ENCODE data around the gene PLEKHG1. TPM values are rescaled to one million over a fixed set of nuclear protein-coding genes. Genes with fewer than 3 reads are reported as not detected.

Gene PLEKHG1
- total RNA-seq, result 7.6 TPM
- long read RNA-seq, partial matches to known transcripts, result 8 of 12 reads
- long read RNA-seq, other reads (novel, unspliced or antisense), result 4 of 12 reads

DNA sequence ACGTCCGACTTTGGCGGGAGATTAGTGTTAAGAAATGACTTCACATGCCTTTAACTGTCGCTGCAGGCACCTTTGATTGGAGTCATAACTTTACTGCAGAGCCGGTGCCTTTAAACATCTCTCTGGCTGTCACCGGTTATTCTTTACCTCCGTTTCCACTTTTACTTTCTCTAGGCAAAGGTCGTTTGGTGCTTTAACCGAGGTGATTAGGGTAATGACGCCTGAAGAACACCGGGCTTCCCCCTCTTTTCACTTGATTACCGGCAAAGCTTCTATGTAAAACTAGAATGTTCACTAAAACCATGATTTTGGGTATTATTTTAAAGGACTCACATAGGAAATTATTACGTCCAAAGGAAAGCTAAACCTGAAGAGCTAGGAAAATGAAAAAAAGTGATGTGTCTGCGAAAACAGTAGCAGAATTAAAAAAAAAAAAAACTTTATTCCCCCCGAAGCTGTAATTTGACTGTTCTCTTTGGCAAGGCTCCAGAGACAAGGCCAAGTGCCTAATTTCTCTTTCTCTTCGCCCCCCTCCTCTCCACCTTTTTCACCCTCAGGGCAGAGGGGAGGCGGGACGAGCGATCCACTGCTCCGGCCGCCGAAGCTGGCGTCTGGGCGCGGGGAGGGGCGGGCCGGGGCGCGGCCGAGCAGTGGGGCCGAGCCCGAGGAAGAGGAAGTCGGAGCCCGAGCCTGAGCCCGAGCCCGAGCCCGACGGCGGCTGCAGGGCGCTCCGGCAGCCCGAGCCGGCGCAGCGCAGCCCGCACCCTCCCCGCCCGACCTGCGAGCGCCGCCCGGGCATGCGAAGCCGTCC is at the start of gene PLEKHG1:
TSS of gene PLEKHG1 (plus strand) at position 687 of the 811 bp plus-strand sequence. CDS start 133,797 bp downstream, outside the sequence.
- DNase-seq (peak; percentile 89), ATAC-seq (peak; percentile 96)
- intact Hi-C loops (cut with micrococcal nuclease), result loop anchor here (10.0 kb wide), 1 partner anchor 205 kb away; no protein-coding TSS in a partner anchor

DNA sequence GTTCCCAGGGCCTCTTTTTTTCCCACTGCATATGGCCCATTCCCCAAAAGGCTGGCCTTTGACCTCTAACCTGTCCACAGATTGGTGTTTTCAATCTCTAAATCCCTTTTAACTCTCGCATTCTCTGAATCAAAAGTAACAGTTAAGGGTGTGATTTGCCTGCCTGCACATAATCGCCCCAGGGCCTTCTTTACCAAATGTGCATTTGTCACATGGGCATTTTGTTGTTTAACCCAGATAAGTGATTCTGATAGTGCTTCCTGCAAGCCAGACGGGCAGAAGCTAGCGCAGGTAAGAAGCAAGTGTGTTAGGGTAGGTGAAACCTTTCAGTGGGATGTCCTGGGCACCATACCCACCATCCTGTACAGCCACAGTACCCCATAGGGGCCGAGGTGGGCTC is 49.4 kb upstream of the PLEKHG1 start:
- intact Hi-C loops (cut with micrococcal nuclease), result no loop called here
- no peak for ATAC-seq

DNA sequence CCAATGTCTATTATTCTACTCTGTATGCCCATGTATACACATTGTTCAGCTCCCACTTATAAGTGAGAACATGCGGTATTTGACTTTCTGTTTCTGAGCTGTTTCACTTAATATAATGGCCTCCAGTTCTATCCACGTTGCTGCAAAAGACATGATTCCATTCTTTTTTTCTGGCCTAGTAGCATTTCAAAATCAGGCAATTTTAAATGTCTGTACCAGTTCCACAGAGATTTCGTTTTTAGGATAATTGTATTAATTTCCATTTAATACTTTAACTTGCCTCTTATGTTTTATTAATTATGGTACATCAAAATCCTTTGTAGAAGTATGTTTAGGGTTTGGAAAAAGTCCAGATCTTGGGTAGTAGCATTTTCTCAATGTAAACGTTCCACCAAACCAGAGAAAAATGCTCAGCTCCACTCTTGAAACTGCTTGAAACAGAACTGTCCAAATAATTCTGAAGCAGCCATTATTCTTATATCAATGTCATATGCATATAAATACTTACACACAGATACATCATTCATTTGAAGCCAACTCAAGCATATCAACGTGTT is 42.6 kb upstream of the PLEKHG1 start:
- intact Hi-C loops (cut with micrococcal nuclease), result no loop called here
- DNase-seq, result no peak
- ATAC-seq, result no peak

More for the DNA sequence above, 49.4 kb upstream of the PLEKHG1 start:
- no peak for DNase-seq

DNA sequence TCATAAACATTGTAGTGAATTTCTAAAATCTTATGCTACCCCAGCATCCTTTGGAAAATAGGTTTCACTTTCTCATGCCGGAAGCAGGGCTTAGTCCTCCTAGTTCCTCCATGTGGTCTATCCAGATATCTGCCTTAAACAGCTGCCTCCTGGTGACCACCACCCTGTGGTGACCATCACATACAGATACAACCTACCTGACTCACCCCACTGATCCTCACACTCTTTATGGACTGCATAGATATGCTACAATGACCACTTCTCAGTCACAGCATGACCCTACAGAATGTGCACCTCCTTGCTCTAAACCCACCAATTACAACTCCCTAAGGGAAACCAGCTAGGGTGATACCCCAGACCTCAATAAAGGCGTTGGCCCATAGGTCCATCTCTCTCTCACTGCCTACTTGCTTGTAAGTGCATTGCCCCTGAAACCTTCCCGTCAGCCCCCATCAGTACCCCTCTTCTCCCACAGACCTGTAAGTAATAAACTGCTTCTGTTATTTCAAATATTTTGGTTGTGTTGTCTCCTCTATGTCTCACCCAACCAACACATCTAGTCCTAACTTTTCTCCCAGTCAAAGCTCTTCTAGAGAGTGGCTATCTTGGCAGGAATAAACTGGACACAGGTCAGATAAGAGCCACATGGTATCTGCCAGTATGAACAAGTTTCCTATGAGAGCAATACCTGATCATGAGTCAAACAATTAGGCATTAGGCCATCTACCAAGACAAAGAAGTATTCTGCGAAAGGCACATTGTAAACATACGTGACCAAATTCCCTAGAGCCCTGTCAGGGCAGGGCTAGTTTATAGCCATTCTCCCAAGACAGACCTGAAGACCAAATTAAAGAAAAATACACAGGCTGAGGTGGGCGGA is 39.4 kb upstream of the PLEKHG1 start:
- DNase-seq, result no peak
- no peak for ATAC-seq
- intact Hi-C loops (cut with micrococcal nuclease), result no loop called here

DNA sequence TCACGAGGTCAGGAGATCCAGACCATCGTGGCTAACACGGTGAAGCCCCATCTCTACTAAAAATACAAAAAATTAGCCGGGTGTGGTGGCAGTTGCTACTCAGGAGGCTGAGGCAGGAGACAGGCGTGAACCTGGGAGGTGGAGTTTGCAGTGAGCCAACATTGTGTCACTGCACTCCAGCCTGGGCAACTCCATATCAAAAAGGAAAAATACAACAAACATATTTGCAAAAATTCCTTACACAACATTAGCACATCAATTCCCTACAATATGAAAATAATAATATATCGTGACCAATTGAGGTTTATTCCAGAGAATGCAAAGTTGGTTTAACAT is 38.8 kb upstream of the PLEKHG1 start:
- DNase-seq (no peak), ATAC-seq (no peak)
- intact Hi-C loops (cut with micrococcal nuclease), result no loop called here

DNA sequence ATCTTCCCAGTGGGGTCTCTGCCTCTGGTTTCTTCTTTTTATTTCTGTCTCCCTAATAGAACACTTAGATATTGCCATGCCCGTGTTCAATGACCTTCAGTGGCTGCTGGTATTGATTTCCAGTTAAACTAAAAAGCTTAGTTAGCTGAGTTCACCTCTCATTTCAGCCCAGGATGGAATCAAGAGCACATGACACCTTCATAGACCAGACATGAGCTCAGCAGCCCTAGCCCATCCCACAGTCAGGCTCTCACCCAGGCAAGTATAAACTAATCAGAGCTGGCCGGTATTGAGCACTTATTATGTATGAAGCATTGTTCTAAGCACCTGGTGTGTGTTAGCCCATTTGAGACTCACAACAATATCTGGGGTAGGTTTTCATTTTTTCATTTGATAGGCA is 33.7 kb upstream of the PLEKHG1 start:
- intact Hi-C loops (cut with micrococcal nuclease), result no loop called here
- ATAC-seq (no peak), DNase-seq (no peak)

DNA sequence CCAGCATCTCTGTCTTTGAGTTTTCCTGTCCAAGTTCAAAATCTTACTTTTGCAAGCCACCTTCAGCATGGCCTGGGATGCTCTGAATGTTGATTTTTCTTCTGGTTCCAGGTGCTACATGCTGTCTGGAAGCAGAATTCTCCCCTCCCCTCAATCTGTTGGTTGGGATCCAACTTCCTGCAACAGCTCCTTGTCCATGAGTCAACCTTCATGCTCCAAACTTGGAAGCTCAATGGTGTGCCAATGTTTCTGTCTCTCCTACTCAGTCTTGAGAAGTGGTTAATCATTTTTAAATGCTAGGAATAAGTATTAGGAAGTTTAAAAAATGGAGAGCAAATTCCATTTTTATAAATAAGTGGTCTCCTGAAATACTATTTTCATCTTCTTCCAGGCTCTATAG is 33.2 kb upstream of the PLEKHG1 start:
- ATAC-seq (no peak), DNase-seq (no peak)
- intact Hi-C loops (cut with micrococcal nuclease), result no loop called here

DNA sequence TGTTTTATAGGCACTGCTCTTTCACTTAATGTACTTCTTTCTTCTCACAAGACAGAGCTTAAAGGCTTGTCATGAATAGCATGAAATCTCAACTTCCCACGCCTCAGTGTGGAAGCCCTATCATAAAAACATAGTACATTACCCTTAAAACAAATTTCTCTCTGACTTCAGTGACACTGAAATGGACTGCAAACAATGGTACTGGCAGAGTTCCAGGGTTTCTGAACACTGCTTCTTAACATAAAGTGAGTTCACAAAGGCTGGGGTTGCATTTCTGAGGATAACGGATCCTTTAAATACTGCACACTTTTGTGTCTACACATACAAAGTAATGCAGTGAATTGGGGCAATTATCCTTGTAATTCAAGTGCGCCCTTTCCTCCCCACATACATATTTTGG is 32.3 kb upstream of the PLEKHG1 start:
- DNase-seq (no peak), ATAC-seq (peak; percentile 4)
- intact Hi-C loops (cut with micrococcal nuclease), result no loop called here

DNA sequence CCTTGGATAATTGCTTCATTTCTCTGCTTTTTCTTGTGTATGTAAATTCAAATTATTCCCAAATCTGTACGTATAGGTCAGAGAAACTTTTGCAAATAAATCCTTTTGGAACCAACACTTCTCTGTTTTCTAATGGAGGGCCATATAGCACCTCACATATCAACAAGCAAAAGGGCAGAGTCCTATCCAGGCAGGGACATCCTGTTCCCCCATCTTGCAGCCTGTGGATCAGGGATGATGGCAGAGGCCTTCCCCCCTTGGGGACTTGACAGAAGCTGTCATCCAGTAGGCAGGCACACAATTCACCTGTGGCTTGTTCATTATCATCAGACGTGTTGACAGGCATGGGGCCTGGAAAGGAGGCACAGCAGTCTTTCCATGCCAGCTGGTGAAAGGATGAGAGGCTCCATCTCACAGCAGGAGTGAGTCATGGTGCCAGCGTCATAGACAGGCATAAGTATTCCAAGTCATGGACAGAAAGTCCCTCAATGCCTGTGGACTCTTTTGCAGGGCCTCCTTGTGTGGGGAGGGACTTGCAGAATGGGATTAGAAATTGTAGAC is 31.8 kb upstream of the PLEKHG1 start:
- intact Hi-C loops (cut with micrococcal nuclease), result no loop called here
- ATAC-seq, result peak; percentile 99
- DNase-seq, result peak; percentile 68

DNA sequence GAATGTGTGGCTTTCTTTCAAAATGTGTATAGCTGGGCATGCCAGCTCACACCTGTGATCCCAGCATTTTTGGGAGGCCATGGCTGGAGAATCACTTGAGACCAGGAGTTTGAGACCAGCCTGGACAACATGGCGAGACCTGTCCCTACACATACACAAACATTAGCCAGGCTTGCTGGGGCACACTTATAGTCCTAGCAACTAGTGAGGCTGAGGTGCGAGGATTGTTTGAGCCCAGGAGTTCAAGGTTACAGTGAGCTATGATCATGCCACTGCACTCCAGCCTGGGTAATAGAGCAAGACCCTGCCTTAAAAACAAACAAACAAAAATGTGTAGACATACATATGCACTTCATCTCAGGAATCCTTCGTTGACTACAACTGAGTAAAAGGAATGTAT is 31.1 kb upstream of the PLEKHG1 start:
- DNase-seq (no peak), ATAC-seq (no peak)
- intact Hi-C loops (cut with micrococcal nuclease), result no loop called here

DNA sequence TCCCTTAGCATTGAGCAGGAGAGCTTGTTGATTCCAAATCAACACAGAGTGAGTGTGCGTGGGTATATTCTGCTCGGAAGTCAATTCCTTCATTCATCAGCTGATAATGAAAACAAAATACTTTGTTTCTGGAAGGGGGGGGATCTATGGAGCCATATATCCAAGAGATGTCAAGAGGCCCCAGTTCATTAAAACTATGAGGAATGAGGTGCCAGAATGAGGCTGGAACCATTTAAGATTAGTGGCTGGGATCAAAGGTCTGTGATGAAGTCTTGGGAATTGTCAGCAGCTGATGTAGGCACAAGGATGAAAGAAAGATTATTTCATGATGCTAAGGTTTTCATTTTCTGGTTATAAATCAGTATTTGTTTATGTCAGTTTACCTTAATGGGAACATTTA is 30.5 kb upstream of the PLEKHG1 start:
- no peak for DNase-seq
- intact Hi-C loops (cut with micrococcal nuclease), result no loop called here
- no peak for ATAC-seq

DNA sequence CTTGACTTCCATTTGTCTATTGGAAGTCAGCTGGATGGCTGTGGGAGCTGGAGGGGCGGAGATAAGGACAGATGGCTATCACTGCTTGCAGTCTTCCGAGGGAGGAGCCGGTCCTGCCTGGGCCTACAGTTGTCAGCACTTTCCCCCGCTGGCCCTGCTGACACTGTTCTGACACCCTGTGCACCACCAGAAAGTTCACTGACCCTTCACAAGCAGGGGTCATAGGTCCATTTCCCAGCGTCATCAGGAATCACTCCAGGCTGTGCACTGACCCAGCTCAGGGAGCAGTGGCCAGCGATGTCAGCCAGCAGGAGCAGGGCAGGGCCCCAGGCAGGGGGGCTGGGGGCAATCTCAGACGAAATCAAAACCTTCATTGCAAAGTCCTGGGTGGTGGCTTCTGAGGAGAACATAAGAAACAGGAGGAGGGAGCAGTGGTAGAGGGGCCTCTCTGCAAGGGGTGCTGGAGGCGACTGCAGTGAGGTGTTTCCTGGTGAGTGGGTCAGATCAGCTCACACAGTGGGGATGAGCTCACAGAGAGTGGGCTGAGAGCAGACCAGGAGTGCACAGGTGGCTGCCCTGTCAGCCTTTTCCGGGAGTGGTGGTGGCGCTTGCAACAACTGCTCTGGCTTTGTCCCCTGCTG is 26.5 kb upstream of the PLEKHG1 start:
- no peak for DNase-seq
- intact Hi-C loops (cut with micrococcal nuclease), result no loop called here
- ATAC-seq, result peak; percentile 17

DNA sequence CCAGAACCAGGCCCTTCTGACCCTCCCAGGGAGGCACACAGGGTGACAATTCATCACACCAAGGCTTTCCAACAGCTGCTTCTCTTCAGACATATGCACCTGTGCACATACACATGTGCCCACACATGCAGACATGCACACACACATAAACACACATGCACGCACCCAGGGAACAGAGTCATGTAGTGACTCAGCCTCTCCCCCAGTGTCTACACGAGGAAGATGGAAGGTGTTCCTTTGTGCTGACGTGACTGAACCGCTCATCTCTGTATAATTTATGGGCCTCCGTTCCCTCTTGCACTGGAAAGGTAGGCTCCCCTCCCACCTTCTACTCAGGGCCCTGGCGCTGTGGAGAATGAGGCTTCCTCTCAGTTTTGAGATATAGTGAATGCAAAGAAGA is 23.8 kb upstream of the PLEKHG1 start:
- ATAC-seq (no peak), DNase-seq (no peak)
- intact Hi-C loops (cut with micrococcal nuclease), result no loop called here

DNA sequence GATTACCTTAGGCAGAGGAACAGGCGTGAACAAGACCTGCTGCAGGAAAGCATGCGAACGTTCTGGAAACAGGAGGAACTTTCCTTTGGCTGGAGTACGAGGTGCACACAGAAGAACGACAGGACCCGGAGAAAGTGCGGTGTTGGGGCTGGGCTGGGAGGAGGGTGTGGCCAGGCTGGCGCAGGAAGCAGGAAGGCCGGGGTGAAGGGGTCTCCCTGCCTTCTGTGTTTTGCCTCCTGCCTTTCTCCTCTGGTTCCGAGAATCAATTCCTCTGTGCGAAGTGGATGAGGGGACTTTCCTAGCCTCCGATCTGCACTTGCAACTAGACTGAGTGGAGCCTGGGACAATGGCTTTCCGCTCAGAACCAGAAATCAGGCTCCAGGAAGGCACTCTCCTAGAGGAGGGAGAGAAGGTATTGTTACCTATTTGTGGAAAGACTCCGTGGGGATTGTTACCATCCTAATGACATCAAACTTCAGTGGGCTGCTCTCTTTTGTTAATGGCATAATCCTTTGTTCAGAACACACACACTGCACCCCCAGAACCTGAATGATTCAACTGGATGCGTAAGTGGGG is 22.9 kb upstream of the PLEKHG1 start:
- intact Hi-C loops (cut with micrococcal nuclease), result no loop called here
- no peak for DNase-seq
- no peak for ATAC-seq

DNA sequence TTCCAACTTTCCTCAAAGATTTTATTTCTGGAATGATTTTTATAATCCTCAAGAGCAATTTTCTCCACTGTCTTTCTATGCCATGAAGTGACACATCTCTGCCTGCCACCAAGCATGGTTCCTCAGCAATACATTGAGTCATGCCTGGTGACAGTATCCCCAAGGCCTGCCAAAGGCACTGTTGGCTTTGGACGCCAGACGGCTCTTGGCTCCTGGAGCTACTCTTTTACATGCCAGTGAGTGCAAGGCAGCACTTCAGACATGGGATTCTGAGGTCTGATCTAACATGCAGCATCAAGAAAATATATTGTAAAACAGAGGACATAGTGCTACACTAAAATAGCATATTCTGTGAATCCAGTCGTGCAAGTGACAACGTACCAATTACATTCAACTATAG is 20.1 kb upstream of the PLEKHG1 start:
- peak; percentile 93 for ATAC-seq
- DNase-seq, result peak; percentile 65

DNA sequence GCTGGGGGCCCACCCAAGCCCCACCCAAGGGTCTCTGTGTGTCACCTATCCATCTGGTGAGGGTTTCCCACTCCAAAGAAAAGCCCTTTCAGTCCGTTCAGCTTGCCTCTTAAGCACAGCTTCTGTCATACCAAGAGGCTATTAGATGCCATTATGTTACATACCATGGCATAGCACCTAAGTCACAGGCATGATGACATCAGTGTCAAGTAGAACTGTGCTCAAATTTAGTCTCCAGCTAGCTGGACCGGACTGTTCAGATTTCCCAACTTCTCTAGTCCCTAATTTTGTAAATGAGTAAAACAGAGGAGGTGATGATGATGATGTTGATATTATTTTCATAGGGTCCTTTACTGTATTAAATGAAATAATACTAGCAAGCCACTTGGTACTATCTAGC is 19.2 kb upstream of the PLEKHG1 start:
- intact Hi-C loops (cut with micrococcal nuclease), result no loop called here
- ATAC-seq, result no peak

More for the DNA sequence above, 20.1 kb upstream of the PLEKHG1 start:
- intact Hi-C loops (cut with micrococcal nuclease), result no loop called here

DNA sequence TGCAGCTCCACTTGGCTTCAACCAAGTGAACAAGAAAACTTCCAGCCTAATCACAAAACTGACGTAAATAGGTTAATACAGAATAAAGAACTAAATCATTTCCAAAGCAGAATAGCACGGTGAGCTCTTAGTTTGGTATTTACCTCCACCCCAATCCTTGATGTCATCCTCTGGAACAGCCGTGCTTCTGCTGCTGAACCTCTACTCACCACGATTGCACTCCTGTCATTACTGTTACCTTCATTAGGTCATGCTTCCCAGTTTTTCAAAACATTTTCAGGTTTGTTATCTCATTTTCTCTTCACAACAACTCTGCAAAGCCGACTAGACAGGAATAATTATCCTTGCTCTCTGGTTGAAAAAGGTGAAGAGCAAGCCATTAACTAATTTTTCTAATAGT is 15.6 kb upstream of the PLEKHG1 start:
- no peak for ATAC-seq

More for the DNA sequence above, 19.2 kb upstream of the PLEKHG1 start:
- no peak for DNase-seq

DNA sequence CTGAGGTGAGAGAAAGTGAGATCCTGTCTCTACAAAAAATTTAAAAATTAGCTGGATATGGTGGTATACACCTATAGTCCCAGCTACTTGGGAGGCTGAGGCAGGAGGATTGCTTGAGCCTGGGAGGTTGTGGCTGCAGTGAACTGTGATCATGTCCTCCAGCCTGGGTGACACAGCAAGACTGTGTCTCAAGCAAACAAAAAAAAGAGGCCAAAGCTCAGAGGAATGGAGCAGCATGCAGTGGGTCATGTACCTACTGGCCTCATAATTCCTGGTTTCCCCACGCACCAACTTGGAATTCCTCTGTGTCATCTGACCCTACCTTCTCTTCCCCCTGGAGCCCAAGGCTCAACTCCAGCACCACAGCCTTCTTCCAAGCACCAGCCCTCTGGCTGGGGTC is 15.1 kb upstream of the PLEKHG1 start:
- no peak for ATAC-seq
- DNase-seq, result no peak
- intact Hi-C loops (cut with micrococcal nuclease), result no loop called here

More for the DNA sequence above, 15.6 kb upstream of the PLEKHG1 start:
- DNase-seq, result no peak
- intact Hi-C loops (cut with micrococcal nuclease), result no loop called here

DNA sequence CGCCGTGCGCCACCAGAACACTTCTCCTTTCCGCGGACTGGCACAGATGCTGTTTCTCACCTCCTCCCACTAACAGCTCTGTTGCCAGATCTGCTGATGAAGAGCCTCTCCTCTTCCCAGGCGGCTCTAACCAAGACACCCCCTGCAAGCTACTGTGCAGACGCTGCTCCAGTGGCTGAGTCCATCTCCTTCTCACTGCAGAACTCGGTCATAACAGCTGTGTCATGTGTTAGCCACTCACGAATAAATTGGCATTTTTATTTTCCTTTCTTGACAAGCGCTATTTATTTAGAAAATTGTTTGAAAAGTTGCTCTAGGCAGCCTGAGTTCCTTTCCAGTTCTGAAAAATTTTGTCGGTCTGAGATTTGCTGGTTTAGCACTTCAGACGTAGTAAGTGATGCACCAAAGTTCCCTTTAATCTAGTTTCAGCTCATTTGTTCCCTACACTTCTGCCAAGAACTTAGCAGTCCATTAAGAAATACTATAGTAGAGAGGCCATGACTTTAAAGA is 12.8 kb upstream of the PLEKHG1 start:
- no peak for ATAC-seq
- DNase-seq, result no peak
- intact Hi-C loops (cut with micrococcal nuclease), result no loop called here
